Measurements from ENCODE around the gene ZSCAN9. TPM values are rescaled to one million over a fixed set of nuclear protein-coding genes. Genes with fewer than 3 reads are reported as not detected.

The ZSCAN9 gene
- total RNA-seq, 1 donor from 2014 or later: 5.2 TPM

DNA sequence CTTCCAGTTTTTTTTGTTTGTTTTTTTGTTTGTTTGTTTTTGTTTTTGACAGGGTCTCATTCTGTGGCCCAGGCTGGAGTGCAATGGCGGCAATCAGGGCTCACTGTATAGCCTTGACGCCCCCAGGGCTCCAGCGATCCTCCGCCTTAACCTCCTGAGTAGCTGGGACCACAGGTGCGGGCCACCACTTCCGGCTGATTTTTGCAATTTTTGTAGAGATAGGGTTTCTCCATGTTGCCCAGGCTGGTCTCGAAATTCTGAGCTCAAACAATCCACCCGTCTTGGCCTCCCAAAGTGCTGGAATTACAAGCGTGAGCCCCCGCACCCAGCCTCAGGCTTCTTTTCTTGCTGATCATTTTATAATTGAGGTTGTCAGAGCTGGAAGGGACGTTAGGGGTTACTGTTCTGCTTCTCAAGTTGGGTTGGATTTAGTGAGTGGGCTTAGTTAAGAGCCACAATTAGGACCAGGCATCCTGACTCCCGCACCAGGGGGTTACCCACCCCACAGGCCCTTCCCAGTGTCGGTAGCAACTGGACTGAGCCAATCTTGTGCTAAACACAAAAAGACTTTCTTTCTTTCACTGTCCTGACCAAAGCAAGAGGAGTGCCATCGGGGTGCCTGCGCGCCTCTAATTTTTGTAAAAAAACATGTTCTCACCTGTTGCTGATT is 13.1 kb upstream of the ZSCAN9 start:
- peak; percentile 63 for DNase-seq
- peaks cover 6% of the 10 kb centered on the region for H3K9me3 Mint-ChIP-seq
- H3K27ac Mint-ChIP-seq: peak overlapping the region; percentile 35
- intact Hi-C loops (cut with micrococcal nuclease): loop anchor here (5.0 to 10.0 kb wide), 2 partner anchors 70 to 307 kb away; partner anchors contain the start of gene ZKSCAN8
- H3K36me3 Mint-ChIP-seq (ENCODE audit: low read depth): no peaks in the 10 kb centered on the region
- peak overlapping the region; percentile 84 for H3K4me3 Mint-ChIP-seq
- H3K4me1 Mint-ChIP-seq: peaks cover 29% of the 10 kb centered on the region
- peaks cover 84% of the 10 kb centered on the region for H3K27me3 Mint-ChIP-seq

- Mint-ChIP-seq H3K4me3 (peak overlapping the region; percentile 84), H3K27ac (peak overlapping the region; percentile 39), H3K36me3 (ENCODE audit: low read depth) (no peaks in the 10 kb centered on the region), H3K4me1 (peaks cover 22% of the 10 kb centered on the region), H3K9me3 (peaks cover 6% of the 10 kb centered on the region), H3K27me3 (peaks cover 79% of the 10 kb centered on the region)
- peak; percentile 78 for DNase-seq
- intact Hi-C loops (cut with micrococcal nuclease): loop anchor here (5.0 to 10.0 kb wide), 2 partner anchors 70 to 308 kb away; partner anchors contain the start of gene ZKSCAN8
Measured at GRCh38 chr6:28212510-28213212, 12.4 kb upstream of the ZSCAN9 start.

DNA sequence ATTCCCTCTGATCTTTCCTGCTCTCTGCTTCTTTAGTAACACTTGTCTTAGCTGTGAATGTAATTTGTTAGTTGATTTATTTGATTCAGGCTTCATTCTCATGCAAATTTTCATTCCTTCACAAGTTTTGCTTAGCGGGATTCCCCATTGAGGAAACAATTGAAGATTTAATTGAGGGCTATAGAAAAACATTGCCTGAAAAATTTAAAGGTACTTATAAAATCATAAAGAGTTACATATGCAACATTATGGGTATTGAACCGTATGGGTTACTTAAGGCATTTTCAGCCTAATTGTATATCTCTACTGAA is 11.9 kb upstream of the ZSCAN9 start:
- H3K27me3 Mint-ChIP-seq: peaks cover 76% of the 10 kb centered on the region
- H3K9me3 Mint-ChIP-seq: peaks cover 6% of the 10 kb centered on the region
- H3K27ac Mint-ChIP-seq: no peak overlapping the region
- H3K36me3 Mint-ChIP-seq (ENCODE audit: low read depth): no peaks in the 10 kb centered on the region
- intact Hi-C loops (cut with micrococcal nuclease): loop anchor here (5.0 to 10.0 kb wide), 2 partner anchors 71 to 308 kb away; partner anchors contain the start of gene ZKSCAN8
- H3K4me3 Mint-ChIP-seq: peak overlapping the region; percentile 84
- peaks cover 17% of the 10 kb centered on the region for H3K4me1 Mint-ChIP-seq
- DNase-seq: no peak

DNA sequence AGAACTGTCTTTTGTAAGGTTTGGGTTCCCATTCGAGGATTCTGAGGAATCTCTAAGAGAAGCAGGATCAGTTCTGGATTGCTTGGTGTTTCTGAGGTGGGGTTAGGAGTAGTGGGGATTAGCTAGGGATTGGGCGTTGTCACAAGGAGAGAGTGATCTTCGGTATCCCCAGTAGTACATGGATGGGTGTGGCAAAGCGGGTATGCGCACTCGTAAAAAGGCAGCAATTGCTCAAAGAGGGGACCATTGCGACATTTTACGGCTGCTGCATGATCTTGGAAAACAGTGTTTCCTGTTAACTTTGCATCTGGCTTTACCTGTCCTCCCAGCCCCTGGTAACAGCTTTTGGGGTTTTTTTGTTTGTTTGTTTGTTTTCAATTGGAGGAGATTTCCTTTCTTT is 9.7 kb upstream of the ZSCAN9 start:
- H3K36me3 Mint-ChIP-seq (ENCODE audit: low read depth): no peaks in the 10 kb centered on the region
- no peak overlapping the region for H3K27ac Mint-ChIP-seq
- H3K4me3 Mint-ChIP-seq: no peak overlapping the region
- peaks cover 70% of the 10 kb centered on the region for H3K27me3 Mint-ChIP-seq
- no peaks in the 10 kb centered on the region for H3K9me3 Mint-ChIP-seq
- intact Hi-C loops (cut with micrococcal nuclease): loop anchor here (5.0 to 10.0 kb wide), 3 partner anchors 37 to 372 kb away; partner anchors contain the start of gene ZKSCAN4
- no peak for DNase-seq
- H3K4me1 Mint-ChIP-seq: peaks cover 17% of the 10 kb centered on the region

DNA sequence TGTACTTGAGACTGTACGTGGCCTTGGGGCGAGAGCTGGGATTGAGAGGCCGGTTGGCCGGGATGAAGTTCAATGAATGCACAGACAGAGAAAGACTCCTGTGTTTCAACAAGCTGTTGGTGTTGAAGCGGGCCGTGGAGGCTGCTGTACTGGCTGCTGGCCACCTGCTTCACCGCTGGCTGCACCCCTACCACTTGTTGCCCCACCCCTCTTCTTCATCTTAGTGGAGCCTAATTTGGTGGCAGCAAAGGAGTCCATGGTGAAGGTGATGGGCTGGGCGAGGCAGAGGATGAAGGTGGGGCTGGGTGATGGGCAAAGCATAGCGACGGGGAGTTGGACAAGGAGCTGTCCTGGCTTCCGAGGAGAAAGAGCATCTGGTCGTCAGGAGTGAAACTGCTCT is 7.2 kb upstream of the ZSCAN9 start:
- Mint-ChIP-seq H3K4me1 (peaks cover 8% of the 10 kb centered on the region), H3K27ac (no peak overlapping the region), H3K36me3 (ENCODE audit: low read depth) (no peaks in the 10 kb centered on the region), H3K27me3 (peaks cover 67% of the 10 kb centered on the region), H3K4me3 (peak overlapping the region; percentile 53), H3K9me3 (peaks cover 3% of the 10 kb centered on the region)
- intact Hi-C loops (cut with micrococcal nuclease): loop anchor here (5.0 to 10.0 kb wide), 3 partner anchors 34 to 369 kb away; partner anchors contain the start of gene ZKSCAN4
- DNase-seq: no peak

DNA sequence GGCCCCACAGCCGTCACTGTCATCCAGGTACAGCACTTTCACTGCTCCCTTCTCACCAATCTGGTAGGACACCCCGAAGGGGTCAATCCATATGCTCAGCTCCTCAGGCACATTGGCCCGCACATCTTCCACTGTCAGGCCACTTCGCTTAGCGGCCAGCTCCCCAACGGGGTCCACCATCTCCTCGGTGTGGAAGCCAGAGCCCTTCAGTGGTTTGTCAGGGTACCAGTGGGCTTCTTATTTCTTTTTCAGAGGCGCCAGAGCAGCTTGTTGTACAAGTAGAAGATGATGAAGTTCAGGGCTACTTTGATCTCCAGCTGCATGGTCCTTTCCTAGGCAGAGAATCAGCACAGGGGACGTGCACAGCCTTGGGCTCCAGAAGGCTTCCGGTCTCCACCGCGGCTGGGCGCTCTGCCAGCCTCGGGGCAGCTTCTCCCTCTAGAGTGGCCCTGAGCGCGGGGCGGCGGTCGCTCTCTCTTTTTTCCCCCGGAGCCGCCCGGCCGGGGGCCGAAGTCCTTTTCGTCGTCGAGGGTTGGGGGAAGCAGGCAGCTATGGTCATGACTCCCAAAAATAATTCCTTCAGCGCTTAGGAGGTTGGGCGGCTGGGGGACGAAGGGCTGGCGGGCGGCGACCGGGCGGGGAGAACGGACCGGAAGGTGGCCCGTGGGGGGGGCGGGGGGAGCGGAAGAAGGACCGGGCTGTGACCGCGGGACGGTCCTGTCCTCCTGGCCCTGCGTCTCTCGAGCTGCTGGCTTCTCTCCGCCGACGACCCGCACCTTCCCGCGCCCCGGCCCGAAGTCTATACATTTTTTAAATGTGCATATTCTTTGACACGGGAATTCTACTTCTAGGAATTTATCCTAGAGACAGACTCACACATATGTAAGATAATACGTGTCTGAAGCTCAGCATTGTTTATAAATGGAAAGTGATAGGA is 6.5 kb upstream of the ZSCAN9 start:
- peak overlapping the region; percentile 82 for H3K4me3 Mint-ChIP-seq
- peaks cover 10% of the 10 kb centered on the region for H3K4me1 Mint-ChIP-seq

DNA sequence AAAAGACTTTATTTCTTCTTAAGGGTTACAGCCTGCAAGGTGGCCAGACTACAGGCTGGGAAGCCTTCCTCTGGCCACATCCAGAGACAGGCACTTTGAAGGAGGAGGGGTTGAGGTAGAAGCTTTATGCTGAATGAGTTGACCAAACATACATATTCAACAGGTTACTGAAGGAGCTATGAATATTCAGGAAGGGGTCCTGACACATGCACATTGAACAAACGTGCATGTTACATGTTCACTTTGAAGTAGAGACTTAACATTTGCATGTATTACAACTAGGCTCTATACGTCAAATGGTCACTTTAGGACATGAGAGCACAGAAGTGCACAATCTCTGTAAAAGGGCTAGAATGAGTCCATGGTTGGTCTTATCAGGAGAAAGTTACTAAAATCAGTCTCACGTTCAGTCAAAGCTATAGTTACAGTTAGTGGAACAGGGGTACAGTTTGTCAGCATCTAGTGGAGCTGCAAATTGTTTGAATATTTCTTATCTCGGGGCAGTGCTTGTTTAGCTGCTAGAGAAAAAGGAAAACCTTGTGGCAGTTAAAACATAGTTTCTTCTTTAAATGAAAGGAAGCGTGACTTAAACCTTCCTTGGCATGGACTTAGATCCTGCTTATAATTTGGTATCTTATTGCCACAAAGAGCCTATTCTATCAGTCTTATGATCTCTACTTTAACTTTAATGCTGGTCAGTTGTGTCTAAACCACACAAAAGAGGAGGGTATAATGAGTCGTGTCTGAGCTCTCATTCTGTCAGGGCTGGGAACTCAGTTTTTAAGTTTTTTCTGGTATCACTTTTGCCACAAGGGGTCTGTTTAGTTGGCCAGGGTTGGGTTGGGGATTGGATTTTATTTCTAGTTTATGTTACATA is 4.6 kb upstream of the ZSCAN9 start:
- Mint-ChIP-seq H3K4me1 (peaks cover 16% of the 10 kb centered on the region), H3K9me3 (peaks cover 3% of the 10 kb centered on the region), H3K27me3 (peaks cover 65% of the 10 kb centered on the region), H3K4me3 (no peak overlapping the region), H3K27ac (no peak overlapping the region), H3K36me3 (ENCODE audit: low read depth) (no peaks in the 10 kb centered on the region)
- intact Hi-C loops (cut with micrococcal nuclease): loop anchor here (5.0 kb wide), 2 partner anchors 83 to 117 kb away; partner anchors contain the start of gene ZSCAN31
- no peak for DNase-seq

More for the DNA sequence above, 6.5 kb upstream of the ZSCAN9 start:
- peaks cover 67% of the 10 kb centered on the region for H3K27me3 Mint-ChIP-seq
- peak; percentile 68 for DNase-seq
- H3K9me3 Mint-ChIP-seq: peaks cover 3% of the 10 kb centered on the region
- no peaks in the 10 kb centered on the region for H3K36me3 Mint-ChIP-seq (ENCODE audit: low read depth)
- no peak overlapping the region for H3K27ac Mint-ChIP-seq
- intact Hi-C loops (cut with micrococcal nuclease): loop anchor here (5.0 to 10.0 kb wide), 3 partner anchors 34 to 369 kb away; partner anchors contain the start of gene ZKSCAN4

- Mint-ChIP-seq H3K27me3 (peaks cover 44% of the 10 kb centered on the region), H3K36me3 (ENCODE audit: low read depth) (peaks cover 18% of the 10 kb centered on the region), H3K4me1 (peaks cover 26% of the 10 kb centered on the region), H3K27ac (peak overlapping the region; percentile 62), H3K4me3 (peak overlapping the region; percentile 89), H3K9me3 (peaks cover 3% of the 10 kb centered on the region)
- intact Hi-C loops (cut with micrococcal nuclease): loop anchor here (5.0 kb wide), 2 partner anchors 87 to 113 kb away; partner anchors contain the start of gene ZSCAN31
- DNase-seq: no peak
Measured at GRCh38 chr6:28224131-28225055, 682 bp upstream of the ZSCAN9 start.

DNA sequence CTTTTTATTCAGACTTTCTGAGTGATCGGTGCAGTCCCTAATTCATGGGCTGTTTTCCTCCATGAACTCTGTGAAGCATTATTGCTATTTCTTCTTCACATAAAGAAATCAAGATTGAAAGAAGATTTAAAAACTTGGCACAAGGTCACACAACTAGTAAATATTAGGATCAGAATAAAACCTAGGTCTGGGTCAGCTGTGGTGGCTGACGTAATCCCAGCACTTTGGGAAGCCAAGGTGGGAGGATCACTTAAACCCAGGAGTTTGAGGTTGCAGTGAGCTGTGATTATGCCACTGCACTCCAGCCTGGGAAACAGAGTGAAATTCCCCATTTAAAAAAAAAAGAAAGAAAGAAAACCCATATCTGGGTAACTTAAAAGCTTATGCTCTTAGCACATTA is 1.4 kb downstream of the ZSCAN9 start:
- no peak overlapping the region for H3K27ac Mint-ChIP-seq

DNA sequence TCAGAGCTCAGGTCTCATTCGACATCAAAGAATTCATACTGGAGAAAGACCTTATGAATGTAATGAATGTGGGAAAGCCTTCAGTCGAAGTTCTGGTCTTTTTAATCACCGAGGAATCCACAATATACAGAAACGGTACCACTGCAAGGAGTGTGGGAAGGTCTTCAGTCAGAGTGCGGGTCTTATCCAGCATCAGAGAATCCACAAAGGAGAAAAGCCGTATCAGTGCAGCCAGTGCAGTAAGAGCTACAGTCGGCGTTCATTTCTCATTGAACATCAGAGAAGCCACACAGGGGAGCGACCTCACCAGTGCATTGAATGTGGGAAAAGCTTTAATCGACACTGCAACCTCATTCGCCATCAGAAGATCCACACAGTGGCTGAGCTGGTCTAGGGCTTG is 7.7 kb downstream of the ZSCAN9 start:
- H3K27me3 Mint-ChIP-seq: no peaks in the 10 kb centered on the region
- no peak overlapping the region for H3K4me3 Mint-ChIP-seq
- H3K4me1 Mint-ChIP-seq: peaks cover 6% of the 10 kb centered on the region
- peaks cover 48% of the 10 kb centered on the region for H3K36me3 Mint-ChIP-seq (ENCODE audit: low read depth)
- intact Hi-C loops (cut with micrococcal nuclease): no loop called here
- peaks cover 6% of the 10 kb centered on the region for H3K9me3 Mint-ChIP-seq
- DNase-seq: no peak
- no peak overlapping the region for H3K27ac Mint-ChIP-seq

More for the DNA sequence above, 1.4 kb downstream of the ZSCAN9 start:
- Mint-ChIP-seq H3K4me1 (peaks cover 26% of the 10 kb centered on the region), H3K4me3 (no peak overlapping the region), H3K27me3 (peaks cover 28% of the 10 kb centered on the region), H3K36me3 (ENCODE audit: low read depth) (peaks cover 29% of the 10 kb centered on the region), H3K9me3 (peaks cover 3% of the 10 kb centered on the region)
- intact Hi-C loops (cut with micrococcal nuclease): no loop called here
- DNase-seq: no peak

- H3K27me3 Mint-ChIP-seq: no peaks in the 10 kb centered on the region
- H3K9me3 Mint-ChIP-seq: peaks cover 9% of the 10 kb centered on the region
- intact Hi-C loops (cut with micrococcal nuclease): no loop called here
- H3K27ac Mint-ChIP-seq: no peak overlapping the region
- peaks cover 31% of the 10 kb centered on the region for H3K36me3 Mint-ChIP-seq (ENCODE audit: low read depth)
- no peak for DNase-seq
- no peaks in the 10 kb centered on the region for H3K4me1 Mint-ChIP-seq
- H3K4me3 Mint-ChIP-seq: no peak overlapping the region
Measured at GRCh38 chr6:28235912-28236452, 10.9 kb downstream of the ZSCAN9 start.

- no peaks in the 10 kb centered on the region for H3K27me3 Mint-ChIP-seq
- H3K27ac Mint-ChIP-seq: no peak overlapping the region
- H3K9me3 Mint-ChIP-seq: peaks cover 3% of the 10 kb centered on the region
- no peak overlapping the region for H3K4me3 Mint-ChIP-seq
- no peak for DNase-seq
- no peaks in the 10 kb centered on the region for H3K4me1 Mint-ChIP-seq
- peaks cover 19% of the 10 kb centered on the region for H3K36me3 Mint-ChIP-seq (ENCODE audit: low read depth)
- intact Hi-C loops (cut with micrococcal nuclease): no loop called here
Measured at GRCh38 chr6:28239636-28240035, 14.6 kb downstream of the ZSCAN9 start.
